GM18505 (cell line): ENCODE data around the gene FBXO3.
"Not testable (repeated sequence)": the region's sequence is repeated elsewhere in the genome, so short reads cannot be mapped to it uniquely, and the experiment has no call there.

ENCODE experiments used
- ATAC-seq: cut with Tn5 transposase; IDR thresholded peaks from one replicate; pipeline ENCODE4 v1.9.1; 2021; ENCODE audit not compliant: unreplicated experiment
- POLR2A ChIP-seq: IDR thresholded peaks from 4 replicates; pipeline ENCODE4 v1.6.1; 2011; ENCODE audit warnings: borderline replicate concordance; ENCODE audit not compliant: insufficient read depth, insufficient read length; ENCODE audit errors: extremely low read depth

Gene FBXO3

GRCh38 chr11:33731723-33732531 is 42.4 kb downstream of the FBXO3 start:
- TF ChIP-seq POLR2A, result no peak
- no peak for ATAC-seq

DNA sequence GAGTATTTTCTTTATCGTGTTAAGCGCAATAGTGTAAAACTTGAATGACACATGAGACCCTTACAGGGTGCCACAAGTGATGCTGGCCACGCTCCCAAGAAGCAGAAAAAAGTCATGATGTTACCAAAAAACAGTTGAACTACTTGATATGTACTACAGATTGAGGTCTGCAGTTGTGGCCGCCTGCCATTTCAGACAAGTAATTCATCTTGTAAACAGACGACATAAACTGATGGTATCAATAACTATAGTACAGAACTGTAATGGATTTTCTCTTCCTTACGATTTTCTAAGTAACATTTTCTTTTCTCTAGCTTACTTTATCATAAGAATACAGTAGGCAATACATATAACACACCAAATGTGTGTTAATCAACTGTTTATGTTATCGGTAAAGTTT is 43.6 kb downstream of the FBXO3 start:
- ATAC-seq, result no peak

DNA sequence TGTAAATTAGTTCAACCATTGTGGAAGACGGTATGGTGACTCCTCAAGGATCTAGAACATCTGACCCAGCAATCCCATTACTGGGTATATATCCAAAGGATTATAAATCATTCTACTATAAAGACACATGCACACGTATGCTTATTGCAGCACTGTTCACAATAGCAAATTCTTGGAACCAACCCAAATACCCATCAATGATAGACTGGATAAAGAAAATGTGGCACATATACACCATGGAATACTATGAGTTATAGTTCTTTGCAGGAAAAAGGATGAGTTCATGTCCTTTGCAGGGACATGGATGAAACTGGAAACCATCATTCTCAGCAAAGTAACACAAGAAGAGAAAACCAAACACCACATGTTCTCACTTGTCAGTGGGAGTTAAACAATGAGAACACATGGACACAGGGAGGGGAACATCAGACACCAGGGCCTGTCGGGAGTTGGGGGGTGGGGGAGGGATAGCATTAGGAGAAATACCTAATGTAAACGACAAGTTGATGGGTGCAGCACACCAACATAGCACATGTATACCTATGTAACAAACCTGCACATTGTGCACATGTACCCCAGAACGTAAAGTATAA is 45.2 kb downstream of the FBXO3 start:
- not testable (repeated sequence) for ATAC-seq

More for the DNA sequence above, 43.6 kb downstream of the FBXO3 start:
- TF ChIP-seq POLR2A, result no peak

DNA sequence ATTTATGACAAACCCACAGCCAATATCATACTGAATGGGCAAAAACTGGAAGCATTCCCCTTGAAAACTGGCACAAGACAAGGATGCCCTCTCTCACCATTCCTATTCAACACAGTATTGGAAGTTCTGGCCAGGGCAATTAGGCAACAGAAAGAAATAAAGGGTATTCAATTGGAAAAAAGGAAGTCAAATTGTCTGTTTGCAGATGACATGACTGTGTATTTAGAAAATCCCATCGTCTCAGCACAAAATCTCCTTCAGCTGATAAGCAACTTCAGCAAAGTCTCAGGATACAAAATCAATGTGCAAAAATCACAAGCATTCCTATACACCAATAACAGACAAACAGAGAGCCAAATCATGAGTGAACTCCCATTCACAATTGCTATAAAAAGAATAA is 46.8 kb downstream of the FBXO3 start:
- ATAC-seq, result not testable (repeated sequence)

GRCh38 chr11:33725496-33725895 is 48.8 kb downstream of the FBXO3 start:
- no peak for ATAC-seq

GRCh38 chr11:33724644-33725035 is 49.7 kb downstream of the FBXO3 start:
- no peak for ATAC-seq
- TF ChIP-seq POLR2A, result no peak

More at GRCh38 chr11:33725496-33725895, 48.8 kb downstream of the FBXO3 start:
- no peak for TF ChIP-seq POLR2A

- ATAC-seq, result no peak
These were observed 51.0 kb downstream of the FBXO3 start for GRCh38 chr11:33723238-33723881.

GRCh38 chr11:33722590-33723234 is 51.6 kb downstream of the FBXO3 start:
- no peak for TF ChIP-seq POLR2A
- peak; percentile 72 for ATAC-seq

More at GRCh38 chr11:33723238-33723881, 51.0 kb downstream of the FBXO3 start:
- TF ChIP-seq POLR2A, result no peak

DNA sequence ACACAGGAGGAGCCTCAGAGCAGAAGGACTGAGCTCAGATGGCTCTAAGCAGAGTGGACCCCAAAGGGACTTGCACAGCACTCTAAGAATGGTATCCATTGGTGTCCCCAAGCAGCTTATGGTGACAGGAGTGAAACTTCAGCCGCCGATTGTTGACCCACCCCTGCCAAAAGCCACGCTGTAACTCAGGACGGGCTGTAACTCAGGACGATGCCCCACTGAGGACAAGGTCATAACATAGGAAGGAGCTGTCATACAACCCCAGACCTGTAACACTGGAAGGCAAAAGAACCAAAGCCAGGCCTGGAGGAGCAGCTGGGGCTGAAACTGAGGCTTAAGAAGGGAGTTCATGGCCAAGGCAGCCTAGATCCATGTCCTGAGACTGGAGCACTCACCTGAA is 52.3 kb downstream of the FBXO3 start:
- no peak for ATAC-seq
- TF ChIP-seq POLR2A, result no peak

GRCh38 chr11:33721426-33721825 is 52.9 kb downstream of the FBXO3 start:
- TF ChIP-seq POLR2A, result no peak
- ATAC-seq, result no peak

GRCh38 chr11:33719587-33719986 is 54.7 kb downstream of the FBXO3 start:
- TF ChIP-seq POLR2A, result no peak
- ATAC-seq, result no peak

DNA sequence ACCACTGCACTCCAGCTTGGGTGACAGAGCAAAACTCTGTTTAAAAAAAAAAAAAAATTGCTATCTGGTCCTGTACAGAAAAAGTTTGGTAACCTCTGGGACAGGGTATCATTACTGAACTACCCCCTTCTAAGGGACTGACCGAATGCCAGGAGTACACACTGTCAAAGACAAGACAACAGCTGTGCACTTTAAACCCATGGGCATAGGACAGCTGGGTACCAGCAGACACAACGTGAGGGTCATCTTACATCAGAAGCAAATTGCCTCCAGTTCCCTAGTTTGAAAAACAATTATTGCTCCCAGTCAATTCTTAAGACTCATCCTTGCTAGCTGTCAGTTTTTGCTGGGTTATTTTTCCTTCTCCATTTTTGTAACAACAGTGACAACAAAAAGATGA is 55.9 kb downstream of the FBXO3 start:
- TF ChIP-seq POLR2A, result no peak
- ATAC-seq, result no peak

GRCh38 chr11:33716243-33716642 is 58.1 kb downstream of the FBXO3 start:
- TF ChIP-seq POLR2A, result no peak
- ATAC-seq, result no peak
